Fibroblast of lung (primary cell): Measurements from ENCODE around the gene TMEM131L. TPM values are rescaled to one million over a fixed set of nuclear protein-coding genes. Genes with fewer than 3 reads are reported as not detected.

ENCODE experiments used
- DNase-seq, 2 donors: peaks; one replicate each; pipeline versions ENCODE4 v3.0.0 to v3.0.0-alpha.2; 2010; ENCODE audit warnings: low read depth in 2 of 2
- H2AFZ ChIP-seq: 2 replicates; pipeline ENCODE4 v1.5.1; 2012; ENCODE audit warnings: low read length, control low read depth, inconsistent platforms
- H3K27ac ChIP-seq: 2 replicates; pipeline ENCODE4 v1.5.1; 2011; ENCODE audit warnings: low read length, control low read depth; ENCODE audit not compliant: insufficient read depth
- H3K27me3 ChIP-seq: 2 replicates; pipeline ENCODE4 v1.5.1; 2011; ENCODE audit warnings: mild to moderate bottlenecking, low read length; ENCODE audit not compliant: control insufficient read depth, insufficient read depth
- H3K36me3 ChIP-seq: 2 replicates; pipeline ENCODE4 v1.5.1; 2011; ENCODE audit warnings: low read length; ENCODE audit not compliant: control insufficient read depth, insufficient read depth
- H3K4me1 ChIP-seq: 2 replicates; pipeline ENCODE4 v1.5.1; 2011; ENCODE audit warnings: low read length; ENCODE audit not compliant: control insufficient read depth, insufficient read depth; ENCODE audit errors: extremely low read depth
- H3K4me2 ChIP-seq: 2 replicates; pipeline ENCODE4 v1.5.1; 2011; ENCODE audit warnings: low read length, control low read depth; ENCODE audit not compliant: insufficient read depth; ENCODE audit errors: extremely low read depth
- H3K4me3 ChIP-seq, 4 experiments: fragments of 200-600 bp in 1 of 4; sonication (generic) in 1 of 4; replicated peaks in 1 of 4; 2 replicates each; pipeline ENCODE4 v1.5.1; 2011 to 2016; ENCODE audit warnings: low read length in 4 of 4, low read depth in 3 of 4, mild to moderate bottlenecking in 3 of 4, control low read depth in 2 of 4, inconsistent platforms in 1 of 4, mixed read lengths in 1 of 4; ENCODE audit not compliant: insufficient read depth in 1 of 4; ENCODE audit errors: control extremely low read depth in 1 of 4
- H3K79me2 ChIP-seq: 2 replicates; pipeline ENCODE4 v1.5.1; 2012; ENCODE audit warnings: mild to moderate bottlenecking, low read length, inconsistent platforms; ENCODE audit not compliant: control insufficient read depth, insufficient read depth
- H3K9ac ChIP-seq: 2 replicates; pipeline ENCODE4 v1.5.1; 2011; ENCODE audit warnings: mild to moderate bottlenecking, low read length, control low read depth; ENCODE audit not compliant: insufficient read depth
- H3K9me3 ChIP-seq: 2 replicates; pipeline ENCODE4 v1.5.1; 2012; ENCODE audit warnings: low read depth, low read length; ENCODE audit not compliant: control insufficient read depth, insufficient read depth
- H4K20me1 ChIP-seq: 2 replicates; pipeline ENCODE4 v1.5.1; 2011; ENCODE audit warnings: low read length; ENCODE audit not compliant: control insufficient read depth, insufficient read depth; ENCODE audit errors: extremely low read depth
- EZH2 ChIP-seq: IDR thresholded peaks from 2 replicates; pipeline ENCODE4 v1.5.1; 2012; ENCODE audit warnings: low read length, control low read depth, mild to moderate bottlenecking; ENCODE audit errors: missing control alignments
- polyA plus RNA-seq, 2 donors: library from polyadenylated mRNA; depleted of rRNA in 1 of 2; stranded (reverse) in 1 of 2; unstranded in 1 of 2; fragments of >200 nt; gene quantifications; 2 replicates each; pipeline ENCODE4 v1.2.1, GENCODE V29; 2011 to 2012; ENCODE audit warnings: missing spikeins in 1 of 2
- total RNA-seq: library from RNA; depleted of rRNA; stranded (reverse); fragments of >200 nt; gene quantifications from 2 replicates; pipeline ENCODE4 v1.2.1, GENCODE V29; 2014
- TF ChIP-seq, protein P1 (sequence below), 2 donors: IDR thresholded peaks in 1 of 2; conservative IDR thresholded peaks in 1 of 2; 1 replicate in 1 of 2; 2 replicates in 1 of 2; pipeline ENCODE4 v1.5.1; 2011 to 2012; ENCODE audit warnings: low read length in 2 of 2, control low read depth in 1 of 2, inconsistent platforms in 1 of 2, low read depth in 1 of 2, mild to moderate bottlenecking in 1 of 2

The TMEM131L gene
- total and polyA plus RNA-seq, 2 donors (not counting 1 experiment from before 2014, with no cell fraction given), result 7.7 to 15.0 TPM

GRCh38 chr4:153646978-153647377, 180.8 kb downstream of the TMEM131L start:
- DNase-seq, result no peak
- Histone ChIP-seq H3K79me2 (no peaks in the 10 kb centered on the region), H3K27ac (no peak overlapping the region), H3K4me2 (no peak overlapping the region), H3K27me3 (no peaks in the 10 kb centered on the region), H2AFZ (no peak overlapping the region), H3K4me3 (no peak overlapping the region), H3K9me3 (no peaks in the 10 kb centered on the region), H3K9ac (no peak overlapping the region), H3K36me3 (no peaks in the 10 kb centered on the region), H4K20me1 (no peaks in the 10 kb centered on the region), H3K4me1 (no peaks in the 10 kb centered on the region)
- TF ChIP-seq EZH2, result no peak
- TF ChIP-seq, protein P1, sequence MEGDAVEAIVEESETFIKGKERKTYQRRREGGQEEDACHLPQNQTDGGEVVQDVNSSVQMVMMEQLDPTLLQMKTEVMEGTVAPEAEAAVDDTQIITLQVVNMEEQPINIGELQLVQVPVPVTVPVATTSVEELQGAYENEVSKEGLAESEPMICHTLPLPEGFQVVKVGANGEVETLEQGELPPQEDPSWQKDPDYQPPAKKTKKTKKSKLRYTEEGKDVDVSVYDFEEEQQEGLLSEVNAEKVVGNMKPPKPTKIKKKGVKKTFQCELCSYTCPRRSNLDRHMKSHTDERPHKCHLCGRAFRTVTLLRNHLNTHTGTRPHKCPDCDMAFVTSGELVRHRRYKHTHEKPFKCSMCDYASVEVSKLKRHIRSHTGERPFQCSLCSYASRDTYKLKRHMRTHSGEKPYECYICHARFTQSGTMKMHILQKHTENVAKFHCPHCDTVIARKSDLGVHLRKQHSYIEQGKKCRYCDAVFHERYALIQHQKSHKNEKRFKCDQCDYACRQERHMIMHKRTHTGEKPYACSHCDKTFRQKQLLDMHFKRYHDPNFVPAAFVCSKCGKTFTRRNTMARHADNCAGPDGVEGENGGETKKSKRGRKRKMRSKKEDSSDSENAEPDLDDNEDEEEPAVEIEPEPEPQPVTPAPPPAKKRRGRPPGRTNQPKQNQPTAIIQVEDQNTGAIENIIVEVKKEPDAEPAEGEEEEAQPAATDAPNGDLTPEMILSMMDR (conservative IDR thresholded peaks at IDR 0.05 in 1 of 2, IDR thresholded peaks at IDR 0.05 in 1 of 2; ENCODE audit: low read depth in 1 of 2, low read length in 2 of 2), result no peak

- Histone ChIP-seq H3K4me3 (no peak overlapping the region), H3K9me3 (no peaks in the 10 kb centered on the region), H3K27ac (no peak overlapping the region), H3K27me3 (no peaks in the 10 kb centered on the region), H3K36me3 (no peaks in the 10 kb centered on the region), H4K20me1 (no peaks in the 10 kb centered on the region), H2AFZ (no peak overlapping the region), H3K9ac (no peak overlapping the region), H3K79me2 (no peaks in the 10 kb centered on the region), H3K4me1 (no peaks in the 10 kb centered on the region), H3K4me2 (no peak overlapping the region)
- no peak for DNase-seq
- TF ChIP-seq, protein P1 (conservative IDR thresholded peaks at IDR 0.05 in 1 of 2, IDR thresholded peaks at IDR 0.05 in 1 of 2; ENCODE audit: low read depth in 1 of 2, low read length in 2 of 2), result no peak
- no peak for TF ChIP-seq EZH2
Observed at GRCh38 chr4:153647975-153648374, 181.8 kb downstream of the TMEM131L start.

GRCh38 chr4:153649572-153649991, 183.4 kb downstream of the TMEM131L start:
- H4K20me1 ChIP-seq, result no peaks in the 10 kb centered on the region
- no peak overlapping the region for H3K4me2 ChIP-seq
- TF ChIP-seq, protein P1 (conservative IDR thresholded peaks at IDR 0.05 in 1 of 2, IDR thresholded peaks at IDR 0.05 in 1 of 2; ENCODE audit: low read depth in 1 of 2, low read length in 2 of 2), result peak; percentile 19 to 50
- TF ChIP-seq EZH2, result no peak
- no peaks in the 10 kb centered on the region for H3K9me3 ChIP-seq
- H3K36me3 ChIP-seq, result no peaks in the 10 kb centered on the region
- H3K27me3 ChIP-seq, result no peaks in the 10 kb centered on the region
- H3K79me2 ChIP-seq, result no peaks in the 10 kb centered on the region
- H3K4me1 ChIP-seq, result no peaks in the 10 kb centered on the region
- no peak overlapping the region for H3K4me3 ChIP-seq
- DNase-seq, result peak; percentile 10 to 28
- H3K27ac ChIP-seq, result no peak overlapping the region
- H2AFZ ChIP-seq, result no peak overlapping the region
- H3K9ac ChIP-seq, result no peak overlapping the region
